Muscle of leg (tissue), 11 donors: ENCODE results near the gene ZC3H12D. TPM values are rescaled to one million over a fixed set of nuclear protein-coding genes. Genes with fewer than 3 reads are reported as not detected.

Experiments used
- DNase-seq: peaks from one replicate; pipeline ENCODE4 v3.0.0; 2013
- H3K27ac ChIP-seq: one replicate; pipeline ENCODE4 v1.5.1; 2013; ENCODE audit warnings: mild to moderate bottlenecking, low read length, control low read depth
- H3K27me3 ChIP-seq: one replicate; pipeline ENCODE4 v1.6.1; 2013; ENCODE audit warnings: low read length; ENCODE audit not compliant: control insufficient read depth, insufficient read depth
- H3K36me3 ChIP-seq: one replicate; pipeline ENCODE4 v1.6.1; 2013; ENCODE audit warnings: low read length; ENCODE audit not compliant: control insufficient read depth, insufficient read depth
- H3K4me1 ChIP-seq: one replicate; pipeline ENCODE4 v1.6.1; 2013; ENCODE audit warnings: low read length; ENCODE audit not compliant: control insufficient read depth, insufficient read depth
- H3K4me3 ChIP-seq: one replicate; pipeline ENCODE4 v1.5.1; 2013; ENCODE audit warnings: low read length, control low read depth
- H3K9me3 ChIP-seq: replicated peaks from 2 replicates; pipeline ENCODE4 v1.6.1; 2013; ENCODE audit warnings: low read depth, low read length; ENCODE audit not compliant: control insufficient read depth
- WGBS: methylation state at CpG from one replicate; pipeline ENCODE4 v1.1.5; 2013; ENCODE audit warnings: missing lambda C conversion rate; ENCODE audit not compliant: insufficient coverage; 5-methylcytosine and 5-hydroxymethylcytosine counted together
- polyA plus RNA-seq, 8 donors: library from polyadenylated mRNA; unstranded; fragments of 120-200 nt; gene quantifications; one replicate each; pipeline versions ENCODE4 v1.2.1 to v1.2.3, GENCODE V29; 2013; ENCODE audit warnings: inconsistent platforms in 1 of 8, low replicate concordance in 1 of 8; ENCODE audit not compliant: insufficient read length in 8 of 8, insufficient read depth in 1 of 8
- total RNA-seq: library from RNA; stranded (reverse); fragments of 120-200 nt; gene quantifications from one replicate; pipeline ENCODE4 v1.2.4, GENCODE V29; 2013

ZC3H12D gene
- total and polyA plus RNA-seq, 9 donors = 0.11 to 0.75 (median 0.24) TPM

- H3K27me3 ChIP-seq = peaks cover 5% of the 10 kb centered on the region
- H3K9me3 ChIP-seq = no peaks in the 10 kb centered on the region
- no peak overlapping the region for H3K4me3 ChIP-seq
- H3K27ac ChIP-seq = no peak overlapping the region
- no peaks in the 10 kb centered on the region for H3K36me3 ChIP-seq
- peaks cover 19% of the 10 kb centered on the region for H3K4me1 ChIP-seq
- no peak for DNase-seq
- WGBS = no CpG with 5 or more reads among the region's 4 CpGs
These were observed 2.5 kb upstream of the ZC3H12D start for GRCh38 chr6:149487316-149487715.

DNA sequence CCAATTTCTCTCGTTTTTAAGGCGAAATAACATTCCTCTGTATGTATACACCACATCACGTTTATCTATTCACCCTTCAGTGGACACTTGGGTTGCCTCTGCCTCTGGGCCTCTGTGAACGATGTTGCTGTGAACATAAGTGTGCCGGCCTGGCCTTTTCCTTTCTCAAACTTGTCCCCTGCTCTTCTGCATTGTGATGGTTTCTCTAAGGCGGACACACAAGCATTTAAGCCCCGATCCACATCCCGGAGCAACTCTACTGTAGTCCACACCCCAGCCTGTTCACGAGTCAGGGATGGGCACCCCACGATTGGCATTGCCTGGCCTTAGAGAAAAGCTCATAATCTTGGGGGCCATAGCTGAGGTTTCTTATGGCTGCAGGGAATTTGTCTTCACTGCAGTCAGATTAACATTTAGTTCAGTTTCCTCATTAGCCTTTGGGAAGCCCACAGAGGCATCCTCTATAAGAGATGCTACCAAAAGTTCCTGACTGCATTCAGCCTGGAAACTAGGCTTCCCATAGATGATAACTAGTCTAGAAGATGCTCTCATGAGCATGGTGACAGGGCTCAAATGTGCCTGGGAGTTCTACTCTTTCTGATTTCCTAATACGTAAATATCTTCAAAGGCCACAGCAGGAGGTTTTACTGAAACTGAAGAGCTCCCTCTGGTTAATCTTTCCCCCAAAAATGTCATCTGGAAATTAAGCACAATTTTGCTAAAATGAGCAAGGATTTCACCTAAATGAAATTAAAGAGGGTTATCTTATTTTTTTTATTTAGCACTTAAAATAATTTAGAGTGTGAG is 762 bp downstream of the ZC3H12D start:
- no peaks in the 10 kb centered on the region for H3K36me3 ChIP-seq
- H3K4me3 ChIP-seq = no peak overlapping the region
- peaks cover 27% of the 10 kb centered on the region for H3K4me1 ChIP-seq
- H3K9me3 ChIP-seq = no peaks in the 10 kb centered on the region
- 84% methylated on average over 7 of the region's 11 CpGs for WGBS
- no peak overlapping the region for H3K27ac ChIP-seq
- no peak for DNase-seq
- peaks cover 10% of the 10 kb centered on the region for H3K27me3 ChIP-seq

- Histone ChIP-seq H3K4me1 (peaks cover 27% of the 10 kb centered on the region), H3K27me3 (peaks cover 10% of the 10 kb centered on the region), H3K27ac (peak overlapping the region; percentile 83), H3K9me3 (no peaks in the 10 kb centered on the region), H3K36me3 (no peaks in the 10 kb centered on the region), H3K4me3 (no peak overlapping the region)
- no CpG with 5 or more reads among the region's 3 CpGs for WGBS
- DNase-seq = peak; percentile 18
These were observed 1.5 kb downstream of the ZC3H12D start for GRCh38 chr6:149483334-149483725.

GRCh38 chr6:149482545-149483333 is 2.1 kb downstream of the ZC3H12D start:
- Histone ChIP-seq H3K9me3 (no peaks in the 10 kb centered on the region), H3K4me3 (peak overlapping the region; percentile 37), H3K36me3 (no peaks in the 10 kb centered on the region), H3K27me3 (peaks cover 10% of the 10 kb centered on the region), H3K4me1 (peaks cover 27% of the 10 kb centered on the region), H3K27ac (peak overlapping the region; percentile 83)
- WGBS = 56% methylated on average over 7 of the region's 14 CpGs
- peak; percentile 28 for DNase-seq

DNA sequence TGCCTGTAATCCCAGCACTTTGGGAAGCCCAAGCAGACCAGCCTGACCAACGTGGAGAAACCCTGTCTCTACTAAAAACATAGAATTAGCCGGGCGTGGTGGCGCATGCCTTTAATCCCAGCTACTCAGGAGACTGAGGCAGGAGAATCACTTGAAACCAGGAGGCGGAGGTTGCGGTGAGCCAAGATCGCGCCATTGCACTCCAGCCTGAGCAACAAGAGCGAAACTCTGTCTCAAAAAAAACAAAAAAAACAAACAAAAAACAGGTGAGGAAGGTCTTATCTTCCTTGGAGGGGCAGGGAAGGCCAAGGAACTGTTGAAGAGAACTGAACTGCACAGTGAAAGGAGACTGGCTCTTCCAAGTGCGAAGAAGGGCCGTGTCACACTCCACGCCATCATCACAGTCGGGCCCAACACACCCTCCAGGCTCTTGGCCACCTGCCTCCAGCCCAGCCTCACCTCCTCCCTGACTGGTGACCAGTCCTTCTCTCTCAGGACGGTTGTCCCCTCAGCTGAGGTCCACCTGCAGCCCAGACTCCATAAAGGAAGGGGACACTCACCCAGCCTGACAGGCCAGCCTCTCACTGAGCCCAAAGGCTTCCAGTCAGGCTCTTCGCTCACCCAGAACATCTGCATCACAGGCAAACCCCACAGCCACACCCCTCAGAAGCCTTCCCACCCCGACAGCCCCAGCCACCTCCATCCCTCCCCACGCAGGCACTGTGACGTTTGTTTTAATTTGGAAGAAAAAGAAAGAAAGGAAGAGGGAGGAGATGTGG is 4.1 kb downstream of the ZC3H12D start:
- Histone ChIP-seq H3K27me3 (peaks cover 6% of the 10 kb centered on the region), H3K36me3 (no peaks in the 10 kb centered on the region), H3K27ac (no peak overlapping the region), H3K9me3 (no peaks in the 10 kb centered on the region), H3K4me1 (peaks cover 26% of the 10 kb centered on the region), H3K4me3 (no peak overlapping the region)
- WGBS = 84% methylated on average over 6 of the region's 18 CpGs
- DNase-seq = no peak

DNA sequence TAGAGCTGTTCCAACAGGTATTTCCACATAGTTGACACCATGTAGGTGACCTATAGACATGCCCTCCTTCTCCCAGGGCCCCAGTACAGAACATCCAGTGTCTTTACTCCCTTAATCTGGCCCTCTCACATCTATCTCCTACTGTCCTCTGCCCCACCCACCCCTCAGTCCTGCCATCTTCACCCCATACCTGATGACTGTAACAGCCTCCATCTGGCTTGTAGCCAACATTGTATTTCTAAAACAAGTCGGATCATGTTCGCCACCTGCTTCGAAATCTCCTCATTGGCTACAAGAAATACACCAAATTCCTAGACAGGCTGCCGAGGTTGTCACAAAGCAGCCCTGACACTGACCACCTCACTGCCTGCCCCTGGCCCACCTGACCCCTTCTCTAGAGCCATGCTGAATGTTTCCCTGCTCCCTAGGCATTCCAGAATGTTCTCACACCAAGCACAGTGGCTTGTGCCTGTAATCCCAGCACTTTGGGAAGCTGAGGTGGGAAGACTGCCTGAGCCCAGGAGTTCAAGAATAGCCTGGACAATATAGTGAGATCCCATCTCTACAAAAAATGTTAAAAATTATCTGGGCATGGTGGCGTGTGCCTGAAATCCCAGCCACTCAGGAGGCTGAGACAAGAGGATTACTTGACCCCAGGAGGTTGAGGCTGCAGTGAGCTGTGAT is 6.0 kb downstream of the ZC3H12D start:
- Histone ChIP-seq H3K27ac (no peak overlapping the region), H3K36me3 (no peaks in the 10 kb centered on the region), H3K4me1 (peaks cover 14% of the 10 kb centered on the region), H3K9me3 (no peaks in the 10 kb centered on the region), H3K27me3 (peaks cover 9% of the 10 kb centered on the region), H3K4me3 (no peak overlapping the region)
- no peak for DNase-seq
- WGBS = 73% methylated on average over 4 of the region's 5 CpGs

GRCh38 chr6:149477544-149477943 is 7.3 kb downstream of the ZC3H12D start:
- Histone ChIP-seq H3K9me3 (no peaks in the 10 kb centered on the region), H3K27me3 (peaks cover 9% of the 10 kb centered on the region), H3K27ac (no peak overlapping the region), H3K4me1 (peaks cover 15% of the 10 kb centered on the region), H3K4me3 (no peak overlapping the region), H3K36me3 (no peaks in the 10 kb centered on the region)
- DNase-seq = no peak
- WGBS = 76% methylated on average over 2 of the region's 5 CpGs

- WGBS = 80% methylated on average over 2 of the region's 6 CpGs
- no peak for DNase-seq
- no peaks in the 10 kb centered on the region for H3K9me3 ChIP-seq
- H3K27ac ChIP-seq = no peak overlapping the region
- H3K27me3 ChIP-seq = peaks cover 9% of the 10 kb centered on the region
- H3K36me3 ChIP-seq = no peaks in the 10 kb centered on the region
- peaks cover 11% of the 10 kb centered on the region for H3K4me1 ChIP-seq
- no peak overlapping the region for H3K4me3 ChIP-seq
These were observed 7.9 kb downstream of the ZC3H12D start for GRCh38 chr6:149476789-149477455.

GRCh38 chr6:149474108-149474935 is 10.5 kb downstream of the ZC3H12D start:
- Histone ChIP-seq H3K27me3 (peaks cover 6% of the 10 kb centered on the region), H3K36me3 (no peaks in the 10 kb centered on the region), H3K4me3 (no peak overlapping the region), H3K4me1 (peaks cover 5% of the 10 kb centered on the region), H3K9me3 (no peaks in the 10 kb centered on the region), H3K27ac (no peak overlapping the region)
- WGBS = 72% methylated on average over 25 of the region's 30 CpGs
- no peak for DNase-seq
